ENCODE results near the gene OPA3.

GRCh38 chr19:45511074-45511473 lies 73.5 kb downstream of the OPA3 start:
- TF ChIP-seq CTCF (IDR thresholded peaks at IDR 0.05 in 2 of 3, conservative IDR thresholded peaks at IDR 0.05 in 1 of 3; ENCODE audit: borderline replicate concordance in 1 of 3, insufficient read depth in 1 of 3, low read depth in 2 of 3, low read length in 2 of 3) (no peak), ZFX (IDR thresholded peaks at IDR 0.05) (no peak), POLR2AphosphoS5 (IDR thresholded peaks at IDR 0.05; ENCODE audit: low read depth, low read length) (no peak), EGR1 (IDR thresholded peaks at IDR 0.05; ENCODE audit: low read depth) (no peak)
